Thyroid gland (tissue), 4 donors: Measurements from ENCODE around the gene CACHD1. TPM values are rescaled to one million over a fixed set of nuclear protein-coding genes. Genes with fewer than 3 reads are reported as not detected.

Experiments
- DNase-seq, 2 donors: peaks; one replicate each; pipeline ENCODE4 v3.0.0-alpha.2; 2019
- H3K27ac ChIP-seq, 3 donors: fragments of 200-600 bp; sonication (generic); 1 replicate in 2 of 3; 2 replicates in 1 of 3; pipeline ENCODE4 v1.5.1; 2016 to 2019; ENCODE audit warnings: mild to moderate bottlenecking in 1 of 3, moderate library complexity in 1 of 3
- H3K27me3 ChIP-seq: fragments of 200-600 bp; sonication (generic); one replicate; pipeline ENCODE4 v1.5.1; 2019
- H3K36me3 ChIP-seq, 2 donors: fragments of 200-600 bp; sonication (generic); one replicate each; pipeline ENCODE4 v1.5.1; 2016 to 2019
- H3K4me1 ChIP-seq, 2 donors: fragments of 200-600 bp; sonication (generic); one replicate each; pipeline ENCODE4 v1.5.1; 2017 to 2019
- H3K4me3 ChIP-seq, 3 donors: fragments of 200-600 bp; sonication (generic); replicated peaks in 1 of 3; 1 replicate in 2 of 3; 2 replicates in 1 of 3; pipeline ENCODE4 v1.5.1; 2016; ENCODE audit warnings: mild to moderate bottlenecking in 1 of 3
- H3K9me3 ChIP-seq: fragments of 200-600 bp; sonication (generic); one replicate; pipeline ENCODE4 v1.5.1; 2017
- POLR2A ChIP-seq, 2 donors: fragments of 450-650 bp; IDR thresholded peaks; one replicate each; pipeline ENCODE4 v1.6.1; 2017; ENCODE audit warnings: antibody characterized with exemption in 2 of 2, mild to moderate bottlenecking in 2 of 2, moderate library complexity in 1 of 2
- WGBS, 2 donors: methylation state at CpG; one replicate each; pipeline ENCODE4 v1.1.5; 2017; 5-methylcytosine and 5-hydroxymethylcytosine counted together
- intact Hi-C: fragments of 100-400 bp; cut with DNase I; formaldehyde crosslinking; loops from one replicate; pipeline ENCODE4 v1.15.1; 2023
- total RNA-seq, 4 donors: library from RNA; depleted of rRNA; stranded (reverse); fragments of >200 nt; gene quantifications; one replicate each; pipeline ENCODE4 v1.2.3, GENCODE V29; 2016
- TF ChIP-seq, protein P1 (sequence below), 6 experiments: fragments of 200-600 bp in 3 of 6; fragments of 450-650 bp in 3 of 6; sonication (generic) in 3 of 6; IDR thresholded peaks; one replicate each; pipeline ENCODE4 v1.5.1; 2016 to 2019; ENCODE audit warnings: antibody characterized with exemption in 6 of 6, mild to moderate bottlenecking in 2 of 6, inconsistent platforms in 1 of 6, moderate library complexity in 1 of 6

Gene CACHD1
- total RNA-seq, 4 donors from 2014 or later: 12.9 to 25.1 (median 17.0) TPM

GRCh38 chr1:64563958-64564565, 94.1 kb downstream of the CACHD1 start:
- TF ChIP-seq, protein P1, sequence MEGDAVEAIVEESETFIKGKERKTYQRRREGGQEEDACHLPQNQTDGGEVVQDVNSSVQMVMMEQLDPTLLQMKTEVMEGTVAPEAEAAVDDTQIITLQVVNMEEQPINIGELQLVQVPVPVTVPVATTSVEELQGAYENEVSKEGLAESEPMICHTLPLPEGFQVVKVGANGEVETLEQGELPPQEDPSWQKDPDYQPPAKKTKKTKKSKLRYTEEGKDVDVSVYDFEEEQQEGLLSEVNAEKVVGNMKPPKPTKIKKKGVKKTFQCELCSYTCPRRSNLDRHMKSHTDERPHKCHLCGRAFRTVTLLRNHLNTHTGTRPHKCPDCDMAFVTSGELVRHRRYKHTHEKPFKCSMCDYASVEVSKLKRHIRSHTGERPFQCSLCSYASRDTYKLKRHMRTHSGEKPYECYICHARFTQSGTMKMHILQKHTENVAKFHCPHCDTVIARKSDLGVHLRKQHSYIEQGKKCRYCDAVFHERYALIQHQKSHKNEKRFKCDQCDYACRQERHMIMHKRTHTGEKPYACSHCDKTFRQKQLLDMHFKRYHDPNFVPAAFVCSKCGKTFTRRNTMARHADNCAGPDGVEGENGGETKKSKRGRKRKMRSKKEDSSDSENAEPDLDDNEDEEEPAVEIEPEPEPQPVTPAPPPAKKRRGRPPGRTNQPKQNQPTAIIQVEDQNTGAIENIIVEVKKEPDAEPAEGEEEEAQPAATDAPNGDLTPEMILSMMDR (IDR thresholded peaks at IDR 0.05): no peak
- no peak for TF ChIP-seq POLR2A (IDR thresholded peaks at IDR 0.05)
- Histone ChIP-seq H3K9me3 (no peaks in the 10 kb centered on the region), H3K27ac (no peak overlapping the region), H3K36me3 (no peaks in the 10 kb centered on the region), H3K4me3 (no peak overlapping the region), H3K27me3 (no peaks in the 10 kb centered on the region), H3K4me1 (no peaks in the 10 kb centered on the region)
- intact Hi-C loops: no loop called here
- DNase-seq: no peak
- 92 to 94% methylated on average over 5 of the region's 5 CpGs for WGBS, 2 donors

DNA sequence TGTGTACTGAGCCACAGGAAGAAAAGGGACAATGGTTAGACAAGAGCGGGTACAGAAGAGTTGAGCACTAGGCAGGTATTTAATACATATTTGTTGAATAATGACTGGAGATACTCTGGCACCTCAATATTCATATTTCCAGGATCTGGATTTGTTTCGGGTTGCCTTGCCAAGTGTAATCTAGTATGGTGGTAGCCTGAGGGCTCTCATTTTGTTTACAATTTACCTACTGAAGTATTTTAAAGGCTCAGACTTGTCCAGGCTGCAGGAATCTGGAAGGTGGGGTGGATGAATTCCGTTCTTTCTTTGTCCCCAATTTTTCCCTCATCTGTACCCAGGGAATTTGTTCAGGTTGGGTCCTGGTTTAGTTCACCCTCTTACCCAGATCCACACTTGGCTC, 95.0 kb downstream of the CACHD1 start:
- H3K9me3 ChIP-seq: no peaks in the 10 kb centered on the region
- TF ChIP-seq, protein P1 (IDR thresholded peaks at IDR 0.05): no peak
- TF ChIP-seq POLR2A (IDR thresholded peaks at IDR 0.05): no peak
- H3K4me3 ChIP-seq: no peak overlapping the region
- no peak overlapping the region for H3K27ac ChIP-seq
- WGBS, 2 donors: 93 to 95% methylated on average over 3 of the region's 3 CpGs
- DNase-seq: no peak
- H3K4me1 ChIP-seq: no peaks in the 10 kb centered on the region
- no peaks in the 10 kb centered on the region for H3K27me3 ChIP-seq
- intact Hi-C loops: no loop called here
- H3K36me3 ChIP-seq: no peaks in the 10 kb centered on the region

GRCh38 chr1:64567426-64568170, 97.7 kb downstream of the CACHD1 start:
- TF ChIP-seq POLR2A (IDR thresholded peaks at IDR 0.05): no peak
- no peaks in the 10 kb centered on the region for H3K36me3 ChIP-seq
- 66 to 82% methylated on average over 7 of the region's 7 CpGs for WGBS, 2 donors
- peaks cover 0 to 5% of the 10 kb centered on the region in 2 donors for H3K4me1 ChIP-seq
- H3K27me3 ChIP-seq: no peaks in the 10 kb centered on the region
- no peak overlapping the region for H3K4me3 ChIP-seq
- intact Hi-C loops: no loop called here
- no peaks in the 10 kb centered on the region for H3K9me3 ChIP-seq
- no peak overlapping the region for H3K27ac ChIP-seq
- no peak for DNase-seq

- 86 to 95% methylated on average over 4 of the region's 4 CpGs for WGBS, 2 donors
- Histone ChIP-seq H3K4me3 (no peak overlapping the region), H3K36me3 (no peaks in the 10 kb centered on the region), H3K27me3 (no peaks in the 10 kb centered on the region), H3K4me1 (peaks cover 0 to 5% of the 10 kb centered on the region in 2 donors), H3K27ac (no peak overlapping the region), H3K9me3 (no peaks in the 10 kb centered on the region)
- TF ChIP-seq, protein P1 (IDR thresholded peaks at IDR 0.05): no peak
- TF ChIP-seq POLR2A (IDR thresholded peaks at IDR 0.05): no peak
- DNase-seq: no peak
- intact Hi-C loops: no loop called here
These were observed 98.2 kb downstream of the CACHD1 start for GRCh38 chr1:64568171-64568450.

DNA sequence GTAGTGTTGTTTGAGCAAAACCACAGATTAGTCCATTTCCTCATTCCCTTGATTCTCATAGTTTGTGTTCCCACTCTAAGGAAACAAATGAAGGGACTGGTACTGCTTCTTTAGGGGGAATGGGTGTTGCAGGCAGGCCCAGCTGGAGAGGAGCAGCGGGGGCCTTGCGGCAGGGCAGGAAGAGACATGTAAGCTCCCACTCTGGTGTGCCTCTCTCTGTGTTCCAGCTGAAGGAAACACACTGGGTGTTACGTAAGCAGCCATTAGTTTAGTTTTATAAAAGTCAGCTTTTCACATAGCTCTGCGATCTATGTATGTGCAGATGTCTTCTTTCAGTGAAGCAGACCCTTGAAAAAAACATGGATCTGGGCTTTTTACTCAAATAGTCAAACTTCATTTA, 99.5 kb downstream of the CACHD1 start:
- no peaks in the 10 kb centered on the region for H3K9me3 ChIP-seq
- H3K4me1 ChIP-seq: peaks cover 0 to 5% of the 10 kb centered on the region in 2 donors
- TF ChIP-seq, protein P1 (IDR thresholded peaks at IDR 0.05): no peak
- TF ChIP-seq POLR2A (IDR thresholded peaks at IDR 0.05): no peak
- no peak overlapping the region for H3K27ac ChIP-seq
- H3K36me3 ChIP-seq: no peaks in the 10 kb centered on the region
- no peaks in the 10 kb centered on the region for H3K27me3 ChIP-seq
- intact Hi-C loops: no loop called here
- H3K4me3 ChIP-seq: no peak overlapping the region
- WGBS, 2 donors: 66 to 83% methylated on average over 4 of the region's 4 CpGs
- DNase-seq: no peak
